ENCODE measurements around the gene RICTOR. TPM values are rescaled to one million over a fixed set of nuclear protein-coding genes. Genes with fewer than 3 reads are reported as not detected.

Gene RICTOR
- total and polyA plus RNA-seq, 9 of the 15 experiments (the other 6 are each of a cell fraction or from before 2014, with no cell fraction given) = 13.9 to 46.6 (median 22.6) TPM

GRCh38 chr5:39117401-39117800, 43.2 kb upstream of the RICTOR start:
- Histone ChIP-seq H4K20me1 (replicated peaks; ENCODE audit: control insufficient read depth, insufficient read depth, low read length) (no peaks in the 10 kb centered on the region), H3K9me1 (ENCODE audit: control insufficient read depth, insufficient read depth, low read length) (no peaks in the 10 kb centered on the region), H3K4me2 (ENCODE audit: insufficient read depth, low read length) (peak overlapping the region; percentile 35; the same call in 1 of the 2 replicates), H2AFZ (ENCODE audit: low read depth, low read length) (peak overlapping the region; percentile 54), H3K9me3 (replicated peaks; ENCODE audit: control insufficient read depth, insufficient read depth, low read depth, low read length) (no peaks in the 10 kb centered on the region), H3K27ac (ENCODE audit: extremely low read depth, low read depth, low read length) (peak overlapping the region; percentile 55), H3K9ac (ENCODE audit: insufficient read depth in 1 of 2, low read depth in 2 of 2, low read length in 2 of 2) (peak overlapping the region in 1 of 2 experiments; percentile 20; a peak in 1 of 4 replicates), H3K27me3 (ENCODE audit: control insufficient read depth in 2 of 2, insufficient read depth in 2 of 2, low read length in 2 of 2) (no peaks in the 10 kb centered on the region), H3K36me3 (ENCODE audit: control insufficient read depth, insufficient read depth, low read length) (no peaks in the 10 kb centered on the region), H3K4me1 (replicated peaks in 1 of 2; ENCODE audit: control insufficient read depth in 2 of 2, insufficient read depth in 2 of 2, low read length in 2 of 2) (peaks cover 10 to 60% of the 10 kb centered on the region in 2 experiments), H3K4me3 (no peak overlapping the region), H3K79me2 (ENCODE audit: control insufficient read depth, insufficient read depth, low read length) (no peaks in the 10 kb centered on the region)
- no TSS peak for BruUV-seq (replicated peaks)
- ATAC-seq (peak; percentile 31), FAIRE-seq (peak; percentile 72), DNase-seq (ENCODE audit: extremely low read depth in 1 of 4, low spot score in 3 of 4) (peak in 2 of 4 experiments; percentile 67 to 86)
- intact Hi-C loops (cut with micrococcal nuclease) = loop anchor here (1.0 to 5.0 kb wide), 2 partner anchors 20 to 40 kb away; no protein-coding TSS in a partner anchor
- WGBS (ENCODE audit: insufficient coverage, low coverage, missing lambda C conversion rate) = 3% methylated on average over 2 of the region's 2 CpGs
- in situ Hi-C loops (cut with MboI) = no loop called here
- CTCF ChIA-PET (ENCODE audit: low intra/inter-chr PET ratio) = no interaction called here
- POLR2A ChIA-PET = interaction anchor here (0.9 to 1.6 kb wide), 3 partner anchors 11 to 21 kb away, joined by 3 to 5 read pairs (median 4); no protein-coding TSS in a partner anchor
- TF ChIP-seq ARID1B (IDR thresholded peaks at IDR 0.05) = peak; percentile 95
- peak; percentile 76; the same call in 1 of the 2 replicates for TF ChIP-seq PHB2 (IDR thresholded peaks at IDR 0.05; ENCODE audit: low read depth)
- TF ChIP-seq ARID3A (IDR thresholded peaks at IDR 0.05; ENCODE audit: borderline replicate concordance, low read depth, low read length) = peak; percentile 97
- peak; percentile 36; the same call in 1 of the 2 replicates for TF ChIP-seq NFE2 (IDR thresholded peaks at IDR 0.05; ENCODE audit: low read depth)
- TF ChIP-seq SMARCC2 (IDR thresholded peaks at IDR 0.05; ENCODE audit: low read depth) = peak; percentile 81
- TF ChIP-seq CREB1 (IDR thresholded peaks at IDR 0.05) = 0 out of 2 replicates have a peak, but pooled peaks have one; percentile 21
- no peak for TF ChIP-seq CREB1 (CRISPR knock-in tag; IDR thresholded peaks at IDR 0.05)
- no peak for TF ChIP-seq THRA (IDR thresholded peaks at IDR 0.05)
- TF ChIP-seq CBFA2T2 (conservative IDR thresholded peaks at IDR 0.05) = peak; percentile 92
- 0 out of 2 replicates have a peak, but pooled peaks have one; percentile 29 for TF ChIP-seq MYNN (IDR thresholded peaks at IDR 0.05)
- TF ChIP-seq MYNN (CRISPR knock-in tag; IDR thresholded peaks at IDR 0.05) = no peak
- peak; percentile 97 for TF ChIP-seq CBFA2T3 (IDR thresholded peaks at IDR 0.05)
- TF ChIP-seq SMARCA4 (IDR thresholded peaks at IDR 0.05) = peak; percentile 94
- no peak for TF ChIP-seq NR4A1 (CRISPR knock-in tag; IDR thresholded peaks at IDR 0.05)
- TF ChIP-seq NR4A1 (tag; IDR thresholded peaks at IDR 0.05) = 0 out of 2 replicates have a peak, but pooled peaks have one; percentile 41
- TF ChIP-seq ZNF316 (IDR thresholded peaks at IDR 0.05) = no peak
- peak; percentile 59; the same call in 1 of the 2 replicates for TF ChIP-seq MTA1 (IDR thresholded peaks at IDR 0.05; ENCODE audit: borderline replicate concordance)
- TF ChIP-seq LEF1 (IDR thresholded peaks at IDR 0.05) = peak; percentile 81; the same call in 1 of the 2 replicates
- TF ChIP-seq POLR2AphosphoS5 (IDR thresholded peaks at IDR 0.05; ENCODE audit: control insufficient read depth, insufficient read depth, low read depth, low read length) = peak; percentile 60
- no peak for TF ChIP-seq ZNF764 (CRISPR knock-in tag; IDR thresholded peaks at IDR 0.05; ENCODE audit: low read depth)
- peak; percentile 91 for TF ChIP-seq NCOR1 (IDR thresholded peaks at IDR 0.05)
- TF ChIP-seq, protein P1, sequence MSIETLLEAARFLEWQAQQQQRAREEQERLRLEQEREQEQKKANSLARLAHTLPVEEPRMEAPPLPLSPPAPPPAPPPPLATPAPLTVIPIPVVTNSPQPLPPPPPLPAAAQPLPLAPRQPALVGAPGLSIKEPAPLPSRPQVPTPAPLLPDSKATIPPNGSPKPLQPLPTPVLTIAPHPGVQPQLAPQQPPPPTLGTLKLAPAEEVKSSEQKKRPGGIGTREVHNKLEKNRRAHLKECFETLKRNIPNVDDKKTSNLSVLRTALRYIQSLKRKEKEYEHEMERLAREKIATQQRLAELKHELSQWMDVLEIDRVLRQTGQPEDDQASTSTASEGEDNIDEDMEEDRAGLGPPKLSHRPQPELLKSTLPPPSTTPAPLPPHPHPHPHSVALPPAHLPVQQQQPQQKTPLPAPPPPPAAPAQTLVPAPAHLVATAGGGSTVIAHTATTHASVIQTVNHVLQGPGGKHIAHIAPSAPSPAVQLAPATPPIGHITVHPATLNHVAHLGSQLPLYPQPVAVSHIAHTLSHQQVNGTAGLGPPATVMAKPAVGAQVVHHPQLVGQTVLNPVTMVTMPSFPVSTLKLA (conservative IDR thresholded peaks at IDR 0.05) = 0 out of 4 replicates have a peak, but pooled peaks of 1 of the 2 experiments have one; percentile 29
